Left lung (tissue), 10 donors: ENCODE results near the gene FOSB. TPM values are rescaled to one million over a fixed set of nuclear protein-coding genes. Genes with fewer than 3 reads are reported as not detected.

Source experiments
- ATAC-seq: fragments of 200-7000 bp; cut with Tn5 transposase; one replicate; pipeline ENCODE4 v1.9.1; 2020; ENCODE audit warnings: moderate library complexity
- DNase-seq, 4 donors: peaks; one replicate each; pipeline ENCODE4 v3.0.0-alpha.2; 2013 to 2020
- H3K27ac ChIP-seq, 2 donors: fragments of 200-600 bp; sonication (generic) in 1 of 2; one replicate each; pipeline versions ENCODE4 v1.5.0 to v1.8.0; 2020 to 2021
- H3K27me3 ChIP-seq, 2 donors: fragments of 200-600 bp; sonication (generic) in 1 of 2; one replicate each; pipeline versions ENCODE4 v1.5.0 to v1.8.0; 2020 to 2021
- H3K36me3 ChIP-seq, 2 donors: fragments of 200-600 bp; sonication (generic) in 1 of 2; one replicate each; pipeline versions ENCODE4 v1.5.0 to v1.8.0; 2020 to 2021
- H3K4me1 ChIP-seq, 2 donors: fragments of 200-600 bp; one replicate each; pipeline ENCODE4 v1.8.0; 2021
- H3K4me3 ChIP-seq, 2 donors: fragments of 200-600 bp; sonication (generic) in 1 of 2; one replicate each; pipeline versions ENCODE4 v1.5.0 to v1.8.0; 2020 to 2021; ENCODE audit warnings: mild to moderate bottlenecking in 1 of 2
- H3K9me3 ChIP-seq, 2 donors: fragments of 200-600 bp; sonication (generic) in 1 of 2; one replicate each; pipeline versions ENCODE4 v1.5.0 to v1.8.0; 2020 to 2021
- CTCF ChIP-seq, 2 donors: fragments of 200-600 bp; sonication (generic) in 1 of 2; IDR thresholded peaks; one replicate each; pipeline versions ENCODE4 v1.5.0 to v1.8.0; 2021; ENCODE audit warnings: antibody characterized with exemption in 2 of 2
- intact Hi-C, 2 donors: fragments of 100-400 bp; cut with DNase I; formaldehyde crosslinking; loops; one replicate each; pipeline versions ENCODE4 v1.11.2 to v1.14.2; 2022
- polyA plus RNA-seq, 6 donors: library from polyadenylated mRNA; unstranded; fragments of 120-200 nt; gene quantifications; one replicate each; pipeline ENCODE4 v1.2.1, GENCODE V29; 2013; ENCODE audit not compliant: insufficient read length in 6 of 6
- total RNA-seq, 2 donors: library from RNA; stranded (reverse); fragmentation: NEBNext Ultra II Directional; extraction: Animal tissue kit (Norgen Biotek cat#: 25700); gene quantifications; one replicate each; pipeline ENCODE4 v1.2.1, GENCODE V29; 2021
- donor health status: DM: no; HTN: yes; CAD: no.
- donor health status: DM: no; HTN: no; CAD: no.

FOSB gene
- total and polyA plus RNA-seq, 8 donors: 5.7 to 766 (median 126) TPM

- Histone ChIP-seq H3K36me3 (peaks cover 0 to 48% of the 10 kb centered on the region in 2 donors), H3K27ac (peak overlapping the region; percentile 73 to 94), H3K4me1 (peaks cover 21 to 77% of the 10 kb centered on the region in 2 donors), H3K4me3 (peak overlapping the region in 1 of 2 donors; percentile 28), H3K9me3 (no peaks in the 10 kb centered on the region), H3K27me3 (no peaks in the 10 kb centered on the region)
- TF ChIP-seq CTCF (IDR thresholded peaks at IDR 0.05): no peak
- peak in 2 of 4 donors; percentile 64 to 77 for DNase-seq
- intact Hi-C loops: no loop called here
- ATAC-seq: peak; percentile 40
These were observed 48.1 kb downstream of the FOSB start for GRCh38 chr19:45515807-45516401.

- TF ChIP-seq CTCF (IDR thresholded peaks at IDR 0.05): no peak
- H3K4me3 ChIP-seq: no peak overlapping the region
These were observed 49.4 kb downstream of the FOSB start for GRCh38 chr19:45517238-45517637.

GRCh38 chr19:45517641-45518468, 50.1 kb downstream of the FOSB start:
- no peak for TF ChIP-seq CTCF (IDR thresholded peaks at IDR 0.05)
- Histone ChIP-seq H3K4me1 (peaks cover 21 to 75% of the 10 kb centered on the region in 2 donors), H3K27me3 (no peaks in the 10 kb centered on the region), H3K36me3 (peaks cover 0 to 67% of the 10 kb centered on the region in 2 donors), H3K4me3 (no peak overlapping the region), H3K27ac (no peak overlapping the region), H3K9me3 (no peaks in the 10 kb centered on the region)
- peak in 1 of 4 donors; percentile 75 for DNase-seq
- ATAC-seq: no peak
- intact Hi-C loops: no loop called here

More at GRCh38 chr19:45517238-45517637, 49.4 kb downstream of the FOSB start:
- Histone ChIP-seq H3K27me3 (no peaks in the 10 kb centered on the region), H3K4me1 (peaks cover 21 to 75% of the 10 kb centered on the region in 2 donors), H3K9me3 (no peaks in the 10 kb centered on the region), H3K36me3 (peaks cover 0 to 61% of the 10 kb centered on the region in 2 donors), H3K27ac (no peak overlapping the region)
- intact Hi-C loops: no loop called here
- DNase-seq (no peak), ATAC-seq (no peak)

DNA sequence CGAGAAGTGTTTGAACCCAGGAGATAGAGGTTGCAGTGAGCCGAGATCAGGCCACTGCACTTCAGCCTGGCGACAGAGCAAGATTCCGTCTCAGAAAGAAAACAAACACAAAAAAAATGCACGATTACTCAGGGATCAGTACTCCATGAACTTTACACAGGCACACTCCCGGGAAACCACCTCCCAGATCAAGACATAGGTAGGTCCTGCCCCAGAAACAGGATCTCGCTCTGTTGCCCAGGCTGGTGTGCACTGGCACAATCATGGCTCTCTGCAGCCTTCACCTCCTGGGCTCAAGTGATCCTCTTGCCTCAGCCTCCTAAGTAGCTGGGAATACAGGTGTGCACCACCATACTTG, 50.7 kb downstream of the FOSB start:
- ATAC-seq (no peak), DNase-seq (no peak)
- Histone ChIP-seq H3K27ac (no peak overlapping the region), H3K4me1 (peaks cover 20 to 75% of the 10 kb centered on the region in 2 donors), H3K9me3 (no peaks in the 10 kb centered on the region), H3K27me3 (no peaks in the 10 kb centered on the region), H3K36me3 (peaks cover 0 to 73% of the 10 kb centered on the region in 2 donors), H3K4me3 (no peak overlapping the region)
- TF ChIP-seq CTCF (IDR thresholded peaks at IDR 0.05): no peak
- intact Hi-C loops: no loop called here
